GM12873 (cell line): ENCODE results near the gene MAP3K15.

Experiments used
- TF ChIP-seq, protein P1 (sequence below): IDR thresholded peaks from 2 replicates; pipeline ENCODE4 v1.5.1; 2012; ENCODE audit warnings: low read depth, mild to moderate bottlenecking, moderate library complexity, low read length, control low read depth; ENCODE audit not compliant: insufficient read depth; ENCODE audit errors: missing control alignments

The MAP3K15 gene

DNA sequence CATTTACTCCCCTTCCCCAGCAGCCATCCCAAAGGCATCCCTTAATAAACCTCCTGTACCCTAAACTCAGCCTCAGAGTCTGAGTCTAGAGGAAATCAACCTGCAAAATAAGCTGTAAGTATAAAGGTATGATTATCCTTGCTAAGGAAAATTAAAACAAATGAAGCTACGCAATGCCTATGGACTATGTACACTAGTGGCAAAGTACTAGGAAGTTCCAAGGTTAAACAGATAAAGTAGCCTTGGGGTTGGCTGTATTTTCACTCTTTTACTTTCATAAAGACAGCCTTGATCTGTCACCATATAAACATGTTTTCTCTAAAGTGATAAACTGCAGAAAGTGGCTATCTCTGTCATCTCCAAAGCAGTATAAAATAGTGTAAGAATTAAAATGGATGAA is 35.9 kb downstream of the MAP3K15 start:
- TF ChIP-seq, protein P1, sequence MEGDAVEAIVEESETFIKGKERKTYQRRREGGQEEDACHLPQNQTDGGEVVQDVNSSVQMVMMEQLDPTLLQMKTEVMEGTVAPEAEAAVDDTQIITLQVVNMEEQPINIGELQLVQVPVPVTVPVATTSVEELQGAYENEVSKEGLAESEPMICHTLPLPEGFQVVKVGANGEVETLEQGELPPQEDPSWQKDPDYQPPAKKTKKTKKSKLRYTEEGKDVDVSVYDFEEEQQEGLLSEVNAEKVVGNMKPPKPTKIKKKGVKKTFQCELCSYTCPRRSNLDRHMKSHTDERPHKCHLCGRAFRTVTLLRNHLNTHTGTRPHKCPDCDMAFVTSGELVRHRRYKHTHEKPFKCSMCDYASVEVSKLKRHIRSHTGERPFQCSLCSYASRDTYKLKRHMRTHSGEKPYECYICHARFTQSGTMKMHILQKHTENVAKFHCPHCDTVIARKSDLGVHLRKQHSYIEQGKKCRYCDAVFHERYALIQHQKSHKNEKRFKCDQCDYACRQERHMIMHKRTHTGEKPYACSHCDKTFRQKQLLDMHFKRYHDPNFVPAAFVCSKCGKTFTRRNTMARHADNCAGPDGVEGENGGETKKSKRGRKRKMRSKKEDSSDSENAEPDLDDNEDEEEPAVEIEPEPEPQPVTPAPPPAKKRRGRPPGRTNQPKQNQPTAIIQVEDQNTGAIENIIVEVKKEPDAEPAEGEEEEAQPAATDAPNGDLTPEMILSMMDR, result no peak

DNA sequence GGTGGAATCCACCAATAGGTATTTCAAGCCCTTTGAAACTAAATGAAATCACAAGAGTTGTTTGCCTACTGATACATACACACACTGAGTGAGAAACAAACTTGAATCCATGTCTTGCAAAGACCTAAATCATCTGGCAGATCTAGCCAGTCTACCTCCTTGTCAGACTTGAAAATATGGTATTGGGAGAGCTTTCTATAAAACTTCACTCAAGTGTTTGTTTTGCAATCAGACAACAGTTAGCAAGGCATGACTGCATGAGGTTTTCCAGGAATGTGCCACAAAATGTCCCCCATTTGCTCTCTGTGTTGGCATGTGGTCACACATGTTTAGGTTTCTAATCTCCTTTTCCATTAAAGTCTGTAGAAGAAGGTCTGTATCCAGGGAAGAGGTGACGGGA is 52.4 kb downstream of the MAP3K15 start:
- TF ChIP-seq, protein P1, result no peak

DNA sequence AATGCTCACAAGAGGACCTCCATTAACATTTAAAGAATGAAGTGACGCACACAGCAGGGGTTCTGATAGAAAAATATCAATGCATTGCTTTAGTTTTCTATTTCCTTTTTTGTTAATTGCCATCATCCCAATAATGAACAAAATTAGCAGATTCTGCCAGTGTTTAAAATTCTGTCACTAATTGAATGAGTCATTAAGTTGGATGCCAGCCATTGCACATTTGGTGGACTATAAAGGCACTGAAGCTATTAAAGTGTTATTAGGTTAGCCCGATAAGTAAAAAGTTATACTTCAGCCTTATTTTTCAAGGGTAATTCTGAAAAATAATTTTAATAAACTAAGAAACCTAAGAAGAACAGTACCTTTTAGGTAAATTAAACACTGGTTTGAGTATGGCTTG is 53.1 kb downstream of the MAP3K15 start:
- TF ChIP-seq, protein P1, result no peak

DNA sequence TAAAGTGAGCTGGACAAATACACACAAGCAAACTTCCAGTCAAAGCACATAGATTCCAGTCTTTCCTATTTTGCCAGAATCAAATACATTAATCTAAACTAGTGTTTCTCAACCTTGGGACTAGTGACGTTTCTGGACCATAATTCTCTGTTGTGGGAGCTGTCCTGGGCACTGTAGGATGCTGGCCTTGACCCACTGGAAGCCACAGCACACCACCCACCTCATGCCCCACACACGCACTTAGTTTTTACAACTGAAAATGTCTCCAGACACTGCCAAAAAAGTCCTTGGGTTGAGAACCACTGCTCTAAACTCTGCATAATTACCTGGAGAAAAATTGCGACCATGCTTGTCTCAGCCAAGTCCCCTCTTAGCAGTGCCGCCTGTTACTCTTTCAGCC is 57.6 kb downstream of the MAP3K15 start:
- TF ChIP-seq, protein P1, result no peak

DNA sequence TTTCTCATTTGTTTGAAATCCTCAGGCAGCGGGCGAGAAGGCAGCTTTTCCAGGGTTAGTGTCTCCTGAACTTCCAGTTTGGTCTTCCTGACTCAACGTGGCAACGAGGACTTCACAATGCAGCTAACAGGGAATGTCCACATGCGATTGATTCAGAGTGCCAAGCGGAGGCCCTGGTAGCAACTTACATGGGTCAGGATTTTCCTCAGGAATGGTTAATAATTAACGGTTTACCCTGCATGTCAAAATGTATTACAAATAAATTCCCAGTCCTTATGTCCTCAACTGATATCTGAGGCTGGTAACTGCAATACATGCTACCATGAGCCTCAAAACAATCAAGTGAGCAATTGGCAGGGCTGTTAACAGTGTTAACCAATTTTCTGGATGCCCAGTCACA is 67.2 kb downstream of the MAP3K15 start:
- TF ChIP-seq, protein P1, result no peak

DNA sequence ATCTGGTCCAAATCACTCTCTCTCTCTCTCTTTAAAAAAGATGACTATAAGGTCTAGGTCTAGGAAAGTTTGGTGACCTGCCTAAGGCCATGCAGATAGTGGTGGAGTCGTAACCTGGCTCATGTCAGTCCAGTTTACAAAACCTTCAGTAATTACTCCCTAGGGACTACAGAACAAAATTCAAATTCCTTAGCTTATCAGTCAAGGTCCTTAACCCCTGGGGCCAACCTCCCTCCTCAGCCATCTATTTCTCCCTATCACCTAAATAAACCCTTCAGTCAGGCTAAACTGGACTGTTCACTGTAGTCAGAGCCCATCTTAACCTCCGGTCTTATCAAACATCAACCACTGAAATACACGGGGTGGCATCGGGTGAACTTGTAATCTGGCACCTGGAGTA is 68.9 kb downstream of the MAP3K15 start:
- TF ChIP-seq, protein P1, result no peak

DNA sequence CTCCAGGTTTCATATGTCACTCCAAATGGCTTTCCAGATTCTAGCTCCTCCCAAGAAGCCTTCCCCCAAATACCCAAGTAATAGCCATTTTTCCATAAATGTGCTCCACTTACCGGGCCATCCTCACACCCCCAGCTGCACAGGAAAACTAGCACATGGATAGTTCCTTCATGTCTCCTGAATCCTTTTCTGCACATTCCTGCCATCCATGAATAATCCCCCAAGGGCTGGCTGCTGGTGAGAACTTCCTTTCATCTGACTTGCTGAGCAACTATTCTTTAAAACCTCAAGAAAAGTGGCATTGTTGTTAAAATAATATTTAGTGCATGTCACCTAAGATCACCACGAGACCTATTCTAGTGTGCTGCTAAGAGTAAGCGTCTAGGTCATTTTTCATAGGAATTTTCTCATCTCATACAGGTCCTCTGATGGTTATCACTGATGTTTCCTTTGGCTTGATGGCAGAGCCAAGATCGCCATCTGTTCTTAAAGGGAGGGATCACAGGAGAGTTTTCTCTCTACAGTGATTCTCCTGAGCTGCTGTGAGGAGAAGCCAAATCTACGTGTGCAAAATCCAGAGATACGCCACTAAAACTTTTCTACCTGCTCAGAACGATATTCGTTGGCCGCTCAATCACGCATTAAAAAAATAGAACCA is 71.3 kb downstream of the MAP3K15 start:
- TF ChIP-seq, protein P1, result no peak
